DND-41 (cell line): ENCODE measurements around the gene LILRA1.
"Not testable (repeated sequence)": the region's sequence is repeated elsewhere in the genome, so short reads cannot be mapped to it uniquely, and the experiment has no call there.

Experiments used
- ATAC-seq: fragments of 200-7000 bp; cut with Tn5 transposase; 3 replicates; pipeline ENCODE4 v1.9.1; 2021; ENCODE audit warnings: low read depth; ENCODE audit not compliant: insufficient read depth
- DNase-seq: peaks from one replicate; pipeline ENCODE4 v3.0.0-alpha.2; 2020
- H2AFZ ChIP-seq: 2 replicates; pipeline ENCODE4 v1.6.0; 2012; ENCODE audit warnings: low read depth, low read length
- H3K27ac ChIP-seq: 2 replicates; pipeline ENCODE4 v1.5.1; 2012; ENCODE audit warnings: low read length, inconsistent platforms
- H3K27me3 ChIP-seq: fragments of 200-600 bp; sonication (generic); 2 replicates; pipeline ENCODE4 v1.6.0; 2012; ENCODE audit warnings: low read length, mild to moderate bottlenecking, inconsistent platforms; ENCODE audit not compliant: insufficient read depth, poor library complexity
- H3K36me3 ChIP-seq: 2 replicates; pipeline ENCODE4 v1.5.1; 2012; ENCODE audit warnings: low read length, inconsistent platforms; ENCODE audit not compliant: insufficient read depth
- H3K4me1 ChIP-seq: 2 replicates; pipeline ENCODE4 v1.5.1; 2012; ENCODE audit warnings: mild to moderate bottlenecking, low read length; ENCODE audit not compliant: insufficient read depth
- H3K4me2 ChIP-seq: 2 replicates; pipeline ENCODE4 v1.6.0; 2012; ENCODE audit warnings: mild to moderate bottlenecking, moderate library complexity, low read length, inconsistent platforms; ENCODE audit not compliant: insufficient read depth
- H3K4me3 ChIP-seq, 2 experiments: fragments of 200-600 bp in 1 of 2; shearing (Covaris generic) in 1 of 2; 2 replicates each; pipeline ENCODE4 v1.5.1; 2012 to 2016; ENCODE audit warnings: inconsistent platforms in 2 of 2, low read length in 2 of 2, mild to moderate bottlenecking in 2 of 2, low read depth in 1 of 2, moderate library complexity in 1 of 2
- H3K79me2 ChIP-seq: 2 replicates; pipeline ENCODE4 v1.6.0; 2012; ENCODE audit warnings: low read length, inconsistent platforms; ENCODE audit not compliant: insufficient read depth
- H3K9ac ChIP-seq: 2 replicates; pipeline ENCODE4 v1.6.0; 2012; ENCODE audit warnings: low read depth, mild to moderate bottlenecking, inconsistent platforms, low read length, moderate library complexity
- H3K9me3 ChIP-seq: 2 replicates; pipeline ENCODE4 v1.5.1; 2012; ENCODE audit warnings: low read length, moderate library complexity, mild to moderate bottlenecking, inconsistent platforms; ENCODE audit not compliant: insufficient read depth, severe bottlenecking
- H4K20me1 ChIP-seq: 2 replicates; pipeline ENCODE4 v1.6.0; 2012; ENCODE audit warnings: low read length; ENCODE audit not compliant: insufficient read depth
- CTCF ChIP-seq: IDR thresholded peaks from 2 replicates; pipeline ENCODE4 v1.5.1; 2012; ENCODE audit warnings: borderline replicate concordance, low read length, moderate library complexity, mild to moderate bottlenecking; ENCODE audit not compliant: poor library complexity, severe bottlenecking; ENCODE audit errors: extremely low read depth
- EZH2 ChIP-seq: IDR thresholded peaks from 3 replicates; pipeline ENCODE4 v1.6.1; 2012; ENCODE audit warnings: borderline replicate concordance, low read depth, mild to moderate bottlenecking, moderate library complexity, low read length, inconsistent platforms; ENCODE audit not compliant: severe bottlenecking

The LILRA1 gene

GRCh38 chr19:54626757-54627156 is 33.3 kb downstream of the LILRA1 start:
- ATAC-seq (no peak), DNase-seq (no peak)
- Histone ChIP-seq H2AFZ (no peak overlapping the region), H3K27me3 (peaks cover 3% of the 10 kb centered on the region), H3K9ac (no peak overlapping the region), H3K4me3 (no peak overlapping the region), H3K79me2 (no peaks in the 10 kb centered on the region), H4K20me1 (no peaks in the 10 kb centered on the region), H3K9me3 (no peaks in the 10 kb centered on the region), H3K4me1 (no peaks in the 10 kb centered on the region), H3K36me3 (no peaks in the 10 kb centered on the region), H3K27ac (no peak overlapping the region), H3K4me2 (no peak overlapping the region)
- TF ChIP-seq CTCF = no peak
- TF ChIP-seq EZH2 = no peak

- not testable (repeated sequence) for ATAC-seq, H3K9ac ChIP-seq, H4K20me1 ChIP-seq, H3K36me3 ChIP-seq, H3K4me3 ChIP-seq, H2AFZ ChIP-seq, H3K9me3 ChIP-seq, DNase-seq, H3K4me1 ChIP-seq, H3K27me3 ChIP-seq, H3K79me2 ChIP-seq, H3K4me2 ChIP-seq, H3K27ac ChIP-seq
Observed at GRCh38 chr19:54627912-54628311, 34.5 kb downstream of the LILRA1 start.

GRCh38 chr19:54630262-54630661 is 36.8 kb downstream of the LILRA1 start, which contains the start of gene LILRB1:
LILRB1 (plus strand) TSS chr19:54630484; CDS start chr19:54631074, 590 bp downstream.
- H3K4me1 ChIP-seq, H3K36me3 ChIP-seq, H3K9ac ChIP-seq, ATAC-seq, H3K27me3 ChIP-seq, H4K20me1 ChIP-seq, H3K27ac ChIP-seq, H2AFZ ChIP-seq, H3K4me2 ChIP-seq, H3K9me3 ChIP-seq, H3K4me3 ChIP-seq, H3K79me2 ChIP-seq, DNase-seq: not testable (repeated sequence)

GRCh38 chr19:54630782-54631181 is 37.4 kb downstream of the LILRA1 start:
- DNase-seq (no peak), ATAC-seq (no peak)
- no peaks in the 10 kb centered on the region for H3K4me1 ChIP-seq
- no peaks in the 10 kb centered on the region for H3K36me3 ChIP-seq
- H3K27me3 ChIP-seq = no peaks in the 10 kb centered on the region
- H3K9me3 ChIP-seq = no peaks in the 10 kb centered on the region
- no peak overlapping the region for H3K9ac ChIP-seq
- no peak overlapping the region for H3K27ac ChIP-seq
- no peaks in the 10 kb centered on the region for H3K79me2 ChIP-seq
- H3K4me3 ChIP-seq = no peak overlapping the region
- TF ChIP-seq EZH2 (no peak), CTCF (no peak)
- H2AFZ ChIP-seq = no peak overlapping the region
- no peak overlapping the region for H3K4me2 ChIP-seq
- no peaks in the 10 kb centered on the region for H4K20me1 ChIP-seq

- H3K4me2 ChIP-seq, H3K4me1 ChIP-seq, H3K27ac ChIP-seq, DNase-seq, H3K4me3 ChIP-seq, H4K20me1 ChIP-seq, H3K27me3 ChIP-seq, H3K9me3 ChIP-seq, H3K36me3 ChIP-seq, H2AFZ ChIP-seq, H3K79me2 ChIP-seq, ATAC-seq, H3K9ac ChIP-seq: not testable (repeated sequence)
Observed at GRCh38 chr19:54631489-54632337, 38.3 kb downstream of the LILRA1 start.

GRCh38 chr19:54632517-54632916 is 39.1 kb downstream of the LILRA1 start:
- DNase-seq, H3K27ac ChIP-seq, H3K27me3 ChIP-seq, H3K36me3 ChIP-seq, H2AFZ ChIP-seq, H3K4me3 ChIP-seq, H3K9me3 ChIP-seq, ATAC-seq, H3K79me2 ChIP-seq, H3K4me2 ChIP-seq, H4K20me1 ChIP-seq, H3K9ac ChIP-seq, H3K4me1 ChIP-seq: not testable (repeated sequence)
